HCT116 (cell line): ENCODE results near the gene BPIFB3. TPM values are rescaled to one million over a fixed set of nuclear protein-coding genes. Genes with fewer than 3 reads are reported as not detected.

Experiments used
- ATAC-seq: fragments of 200-7000 bp; cut with Tn5 transposase; 2 replicates; pipeline ENCODE4 v1.9.1; 2020; ENCODE audit warnings: mild to moderate bottlenecking, moderate library complexity
- BruUV-seq: library from RNA; stranded (reverse); fragments of 400-500 nt; replicated peaks from 2 replicates; lab custom pipeline; 2021; lab: Mats Ljungman, UMichigan
- CTCF ChIA-PET: fragments of 300-600 bp; sonication (Branson Sonifier 250); formaldehyde crosslinking; loops from one replicate; lab custom pipeline; 2021; ENCODE audit warnings: antibody characterized with exemption; lab: Charles Lee
- POLR2A ChIA-PET: fragments of 300-600, 350-600 bp; sonication (Branson Sonifier 250); formaldehyde crosslinking; loops from one replicate; lab custom pipeline; 2021; ENCODE audit warnings: antibody characterized with exemption; lab: Charles Lee
- RAD21 ChIA-PET, 2 experiments: fragments of 300-600 bp; sonication (Branson Sonifier 250); formaldehyde crosslinking; loops; one replicate each; lab custom pipeline; 2023; ENCODE audit warnings: low total read pairs in 2 of 2; ENCODE audit not compliant: uncharacterized antibody in 2 of 2, unreplicated experiment in 2 of 2, low non-redundant PET in 1 of 2; lab: Charles Lee
- DNase-seq: peaks from one replicate; pipeline ENCODE4 v3.0.0-alpha.2; 2010; ENCODE audit warnings: low read depth, low spot score
- H2AFZ ChIP-seq: fragments of 200-600 bp; shearing (Covaris generic), sonication (generic); 2 replicates; pipeline ENCODE4 v1.6.1; 2017; ENCODE audit warnings: low read depth, mixed run types, mixed read lengths, antibody characterized with exemption, low read length; ENCODE audit not compliant: poor library complexity, severe bottlenecking
- H3K27ac ChIP-seq: 2 replicates; pipeline ENCODE4 v1.5.1; 2012; ENCODE audit warnings: low read depth, low read length
- H3K27me3 ChIP-seq: fragments of 200-600 bp; sonication (generic); 2 replicates; pipeline ENCODE4 v1.6.1; 2016; ENCODE audit warnings: mixed run types, low read length, mixed read lengths; ENCODE audit not compliant: insufficient read depth
- H3K36me3 ChIP-seq, 2 experiments: fragments of 200-500 bp in 1 of 2; fragments of 200-600 bp in 1 of 2; sonication (Bioruptor generic) in 1 of 2; sonication (generic) in 1 of 2; 2 replicates each; pipeline versions ENCODE4 v1.5.1 to v1.6.1; 2014 to 2016; ENCODE audit warnings: low read length in 2 of 2, inconsistent platforms in 1 of 2, mixed read lengths in 1 of 2, mixed run types in 1 of 2; ENCODE audit not compliant: insufficient read depth in 2 of 2, control insufficient read depth in 1 of 2
- H3K4me1 ChIP-seq, 2 experiments: fragments of 200-600 bp in 1 of 2; sonication (generic) in 1 of 2; 2 replicates each; pipeline versions ENCODE4 v1.5.1 to v1.6.1; 2012 to 2017; ENCODE audit warnings: low read length in 2 of 2, inconsistent platforms in 1 of 2, mild to moderate bottlenecking in 1 of 2, mixed read lengths in 1 of 2, mixed run types in 1 of 2, moderate library complexity in 1 of 2; ENCODE audit not compliant: insufficient read depth in 2 of 2, control insufficient read depth in 1 of 2
- H3K4me2 ChIP-seq: fragments of 200-600 bp; sonication (generic); 2 replicates; pipeline ENCODE4 v1.6.1; 2017; ENCODE audit warnings: mixed run types, low read length, mixed read lengths
- H3K4me3 ChIP-seq, 2 experiments: fragments of 200-600 bp in 1 of 2; sonication (generic) in 1 of 2; replicated peaks in 1 of 2; 2 replicates each; pipeline ENCODE4 v1.5.1; 2011 to 2016; ENCODE audit warnings: low read length in 2 of 2, control low read depth in 1 of 2, low read depth in 1 of 2, mild to moderate bottlenecking in 1 of 2, mixed read lengths in 1 of 2, mixed run types in 1 of 2
- H3K79me2 ChIP-seq: fragments of 200-600 bp; sonication (generic); 2 replicates; pipeline ENCODE4 v1.6.1; 2017; ENCODE audit warnings: mild to moderate bottlenecking, mixed run types, low read length, moderate library complexity, mixed read lengths; ENCODE audit not compliant: insufficient read depth
- H3K9ac ChIP-seq: fragments of 200-600 bp; sonication (generic); 2 replicates; pipeline ENCODE4 v1.6.1; 2016; ENCODE audit warnings: low read length, mixed read lengths
- H3K9me2 ChIP-seq: fragments of 200-600 bp; sonication (generic), shearing (Covaris generic); 2 replicates; pipeline ENCODE4 v1.6.1; 2017; ENCODE audit warnings: mixed run types, mild to moderate bottlenecking, moderate library complexity; ENCODE audit not compliant: insufficient read depth
- H3K9me3 ChIP-seq, 2 experiments: fragments of 200-500 bp in 1 of 2; fragments of 200-600 bp in 1 of 2; sonication (Bioruptor generic) in 1 of 2; sonication (generic) in 1 of 2; 2 replicates each; pipeline ENCODE4 v1.6.1; 2014 to 2017; ENCODE audit warnings: low read length in 2 of 2, mixed read lengths in 2 of 2, inconsistent platforms in 1 of 2, low read depth in 1 of 2, mild to moderate bottlenecking in 1 of 2, mixed run types in 1 of 2, moderate library complexity in 1 of 2; ENCODE audit not compliant: control insufficient read depth in 1 of 2, insufficient read depth in 1 of 2
- H4K20me1 ChIP-seq: fragments of 200-600 bp; sonication (generic), shearing (Covaris generic); 2 replicates; pipeline ENCODE4 v1.6.1; 2017; ENCODE audit warnings: mixed run types, mild to moderate bottlenecking, moderate library complexity; ENCODE audit not compliant: insufficient read depth
- ATF3 ChIP-seq: IDR thresholded peaks from 2 replicates; pipeline ENCODE4 v1.6.1; 2012
- CTCF ChIP-seq, 3 experiments: fragments of 200-600 bp in 1 of 3; sonication (generic) in 1 of 3; IDR thresholded peaks in 2 of 3; conservative IDR thresholded peaks in 1 of 3; 2 replicates each; pipeline ENCODE4 v1.5.1; 2012 to 2017; ENCODE audit warnings: low read depth in 2 of 3, low read length in 2 of 3, antibody characterized with exemption in 1 of 3, borderline replicate concordance in 1 of 3, control low read depth in 1 of 3, mild to moderate bottlenecking in 1 of 3, mixed read lengths in 1 of 3, mixed run types in 1 of 3, moderate library complexity in 1 of 3; ENCODE audit not compliant: insufficient read depth in 1 of 3
- ELF1 ChIP-seq: IDR thresholded peaks from 2 replicates; pipeline ENCODE4 v1.6.1; 2012; ENCODE audit warnings: low read depth, borderline replicate concordance
- EZH2 ChIP-seq: fragments of 200-600 bp; sonication (generic); IDR thresholded peaks from 2 replicates; pipeline ENCODE4 v1.6.1; 2017; ENCODE audit warnings: antibody characterized with exemption, mixed run types
- EZH2phosphoT487 ChIP-seq: fragments of 200-600 bp; IDR thresholded peaks from 2 replicates; pipeline ENCODE4 v1.6.1; 2018; ENCODE audit warnings: antibody characterized with exemption, borderline replicate concordance
- REST ChIP-seq: IDR thresholded peaks from 2 replicates; pipeline ENCODE4 v1.6.1; 2012; ENCODE audit warnings: low read depth
- SIN3A ChIP-seq: IDR thresholded peaks from 2 replicates; pipeline ENCODE4 v1.6.1; 2012; ENCODE audit warnings: low read depth
- SP1 ChIP-seq: IDR thresholded peaks from 2 replicates; pipeline ENCODE4 v1.6.1; 2012; ENCODE audit warnings: low read depth
- TCF7L2 ChIP-seq: IDR thresholded peaks from 2 replicates; pipeline ENCODE4 v1.7.0; 2011; ENCODE audit warnings: borderline replicate concordance, inconsistent platforms; ENCODE audit not compliant: insufficient read depth, insufficient read length; ENCODE audit errors: extremely low read depth
- ZBTB33 ChIP-seq: IDR thresholded peaks from 2 replicates; pipeline ENCODE4 v1.6.1; 2011; ENCODE audit warnings: mild to moderate bottlenecking, low read length, moderate library complexity; ENCODE audit not compliant: insufficient replicate concordance; ENCODE audit errors: extremely low read depth
- ZFX ChIP-seq: fragments of 450-650 bp; IDR thresholded peaks from 2 replicates; pipeline ENCODE4 v1.6.1; 2017
- intact Hi-C: fragments of 100-400 bp; cut with micrococcal nuclease; formaldehyde crosslinking; loops from 2 replicates; pipeline ENCODE4 v1.10.0; 2022
- total RNA-seq: library from RNA; stranded (reverse); gene quantifications from one replicate; pipeline ENCODE4 v1.2.1, GENCODE V29; 2021; ENCODE audit not compliant: unreplicated experiment

The BPIFB3 gene
- total RNA-seq, 1 experiment from 2014 or later, result not detected

- ATAC-seq (no peak), DNase-seq (no peak)
- TF ChIP-seq ELF1, result no peak
- TF ChIP-seq SIN3A, result no peak
- TF ChIP-seq SP1, result no peak
- TF ChIP-seq CTCF (IDR thresholded peaks at IDR 0.05 in 2 of 3, conservative IDR thresholded peaks at IDR 0.05 in 1 of 3; ENCODE audit: borderline replicate concordance in 1 of 3, insufficient read depth in 1 of 3, low read depth in 2 of 3, low read length in 2 of 3), result no peak
- TF ChIP-seq ZFX, result no peak
- no peak for TF ChIP-seq REST
- TF ChIP-seq ATF3, result no peak
- TF ChIP-seq EZH2phosphoT487, result no peak
- TF ChIP-seq EZH2, result no peak
- TF ChIP-seq ZBTB33, result no peak
- TF ChIP-seq TCF7L2, result no peak
- no TSS peak for BruUV-seq
- Histone ChIP-seq H4K20me1 (no peaks in the 10 kb centered on the region), H3K4me1 (no peaks in the 10 kb centered on the region), H3K27me3 (peaks cover 4% of the 10 kb centered on the region; the same call in 1 of the 2 replicates), H3K36me3 (no peaks in the 10 kb centered on the region), H2AFZ (no peak overlapping the region), H3K9me3 (no peaks in the 10 kb centered on the region), H3K4me3 (no peak overlapping the region), H3K9ac (no peak overlapping the region), H3K27ac (no peak overlapping the region), H3K9me2 (no peaks in the 10 kb centered on the region), H3K79me2 (no peaks in the 10 kb centered on the region), H3K4me2 (no peak overlapping the region)
- intact Hi-C loops, result loop anchor here (10.0 kb wide), 1 partner anchor 1031 kb away; no protein-coding TSS in a partner anchor
- CTCF ChIA-PET, result interaction anchor here (1.2 kb wide), 1 partner anchor 191 kb away, joined by 4 read pairs; no protein-coding TSS in a partner anchor
- RAD21 ChIA-PET, result no interaction called here
- POLR2A ChIA-PET, result no interaction called here
Measured at GRCh38 chr20:33093582-33093981, 39.9 kb downstream of the BPIFB3 start.
